Uterus (tissue), 4 donors: Measurements from ENCODE around the gene PRKCE. TPM values are rescaled to one million over a fixed set of nuclear protein-coding genes. Genes with fewer than 3 reads are reported as not detected.

Experiments
- DNase-seq, 2 donors: peaks; one replicate each; pipeline ENCODE4 v3.0.0-alpha.2; 2019 to 2020
- H3K27ac ChIP-seq, 2 donors: fragments of 200-600 bp; sonication (generic); 1 replicate in 1 of 2; 2 replicates in 1 of 2; pipeline ENCODE4 v1.5.1; 2016 to 2018
- H3K27me3 ChIP-seq, 2 donors: fragments of 200-600 bp; sonication (generic); one replicate each; pipeline ENCODE4 v1.5.1; 2018 to 2019; ENCODE audit warnings: control low read depth in 1 of 2
- H3K36me3 ChIP-seq, 2 donors: fragments of 200-600 bp; sonication (generic); one replicate each; pipeline ENCODE4 v1.5.1; 2019; ENCODE audit warnings: control low read depth in 1 of 2
- H3K4me1 ChIP-seq, 2 donors: fragments of 200-600 bp; sonication (generic); one replicate each; pipeline ENCODE4 v1.5.1; 2018 to 2019; ENCODE audit warnings: control low read depth in 1 of 2
- H3K4me3 ChIP-seq, 2 donors: fragments of 200-600 bp; sonication (generic); 1 replicate in 1 of 2; 2 replicates in 1 of 2; pipeline ENCODE4 v1.5.1; 2018 to 2019; ENCODE audit warnings: mild to moderate bottlenecking in 1 of 2
- H3K9me3 ChIP-seq, 2 donors: fragments of 200-600 bp; sonication (generic); one replicate each; pipeline ENCODE4 v1.5.1; 2019; ENCODE audit warnings: control low read depth in 1 of 2
- CTCF ChIP-seq, 4 experiments: fragments of 200-600 bp in 2 of 4; fragments of 450-650 bp in 2 of 4; sonication (generic) in 2 of 4; IDR thresholded peaks; one replicate each; pipeline ENCODE4 v1.5.1; 2016 to 2019; ENCODE audit warnings: antibody characterized with exemption in 4 of 4, mild to moderate bottlenecking in 2 of 4, moderate library complexity in 1 of 4
- POLR2A ChIP-seq, 2 donors: fragments of 450-650 bp; IDR thresholded peaks; one replicate each; pipeline ENCODE4 v1.6.1; 2016; ENCODE audit warnings: antibody characterized with exemption in 2 of 2, mild to moderate bottlenecking in 1 of 2, moderate library complexity in 1 of 2
- intact Hi-C: fragments of 100-400 bp; cut with DNase I; formaldehyde crosslinking; loops from one replicate; pipeline ENCODE4 v1.15.1; 2023; ENCODE audit warnings: low total_unique reads
- total RNA-seq, 4 donors: library from RNA; depleted of rRNA in 3 of 4; stranded (reverse); fragments of >200 nt in 3 of 4; gene quantifications; one replicate each; pipeline versions ENCODE4 v1.1.0 to v1.2.4, GENCODE V29; 2014 to 2023
- donor health status: DM: yes; HTN: yes; CAD: no.

PRKCE gene
- total RNA-seq, 4 donors from 2014 or later, result 3.8 to 47.6 (median 14.2) TPM

- Histone ChIP-seq H3K4me1 (peaks cover 0 to 5% of the 10 kb centered on the region in 2 donors), H3K36me3 (no peaks in the 10 kb centered on the region), H3K4me3 (no peak overlapping the region), H3K27ac (no peak overlapping the region), H3K27me3 (no peaks in the 10 kb centered on the region), H3K9me3 (peaks cover 0 to 4% of the 10 kb centered on the region in 2 donors)
- no peak for DNase-seq
- intact Hi-C loops, result no loop called here
- TF ChIP-seq CTCF (IDR thresholded peaks at IDR 0.05), result no peak
- TF ChIP-seq POLR2A (IDR thresholded peaks at IDR 0.05), result no peak
Measured at GRCh38 chr2:45871541-45871940, 220.1 kb downstream of the PRKCE start.

GRCh38 chr2:45872211-45872610 lies 220.7 kb downstream of the PRKCE start:
- H3K4me3 ChIP-seq, result no peak overlapping the region
- H3K36me3 ChIP-seq, result no peaks in the 10 kb centered on the region
- intact Hi-C loops, result no loop called here
- peaks cover 0 to 6% of the 10 kb centered on the region in 2 donors for H3K9me3 ChIP-seq
- H3K27ac ChIP-seq, result no peak overlapping the region
- DNase-seq, result no peak
- no peaks in the 10 kb centered on the region for H3K27me3 ChIP-seq
- peaks cover 0 to 5% of the 10 kb centered on the region in 2 donors for H3K4me1 ChIP-seq
- TF ChIP-seq POLR2A (IDR thresholded peaks at IDR 0.05) (no peak), CTCF (IDR thresholded peaks at IDR 0.05) (no peak)

GRCh38 chr2:45874344-45874743 lies 222.9 kb downstream of the PRKCE start:
- intact Hi-C loops, result no loop called here

GRCh38 chr2:45876611-45877010 lies 225.1 kb downstream of the PRKCE start:
- peaks cover 0 to 6% of the 10 kb centered on the region in 2 donors for H3K9me3 ChIP-seq
- peaks cover 0 to 5% of the 10 kb centered on the region in 2 donors for H3K4me1 ChIP-seq
- TF ChIP-seq POLR2A (IDR thresholded peaks at IDR 0.05) (no peak), CTCF (IDR thresholded peaks at IDR 0.05) (no peak)
- intact Hi-C loops, result no loop called here
- no peak overlapping the region for H3K4me3 ChIP-seq
- no peaks in the 10 kb centered on the region for H3K36me3 ChIP-seq
- H3K27me3 ChIP-seq, result no peaks in the 10 kb centered on the region
- no peak for DNase-seq
- H3K27ac ChIP-seq, result no peak overlapping the region

More at GRCh38 chr2:45874344-45874743, 222.9 kb downstream of the PRKCE start:
- peak in 1 of 2 donors; percentile 78 for DNase-seq
- Histone ChIP-seq H3K4me3 (no peak overlapping the region), H3K27ac (peak overlapping the region; percentile 6 to 18), H3K36me3 (no peaks in the 10 kb centered on the region), H3K4me1 (peaks cover 0 to 5% of the 10 kb centered on the region in 2 donors), H3K9me3 (peaks cover 0 to 6% of the 10 kb centered on the region in 2 donors), H3K27me3 (no peaks in the 10 kb centered on the region)
- TF ChIP-seq POLR2A (IDR thresholded peaks at IDR 0.05), result no peak
- no peak for TF ChIP-seq CTCF (IDR thresholded peaks at IDR 0.05)

- Histone ChIP-seq H3K4me1 (peaks cover 0 to 14% of the 10 kb centered on the region in 2 donors), H3K9me3 (peaks cover 0 to 6% of the 10 kb centered on the region in 2 donors), H3K4me3 (no peak overlapping the region), H3K27ac (no peak overlapping the region), H3K27me3 (no peaks in the 10 kb centered on the region), H3K36me3 (no peaks in the 10 kb centered on the region)
- no peak for TF ChIP-seq CTCF (IDR thresholded peaks at IDR 0.05)
- TF ChIP-seq POLR2A (IDR thresholded peaks at IDR 0.05), result no peak
- intact Hi-C loops, result no loop called here
- no peak for DNase-seq
Measured at GRCh38 chr2:45879406-45879805, 227.9 kb downstream of the PRKCE start.
